Hepatocyte (in vitro differentiated cells): ENCODE measurements around the gene CACNA2D1. TPM values are rescaled to one million over a fixed set of nuclear protein-coding genes. Genes with fewer than 3 reads are reported as not detected.

ENCODE experiments used
- DNase-seq: peaks from one replicate; pipeline ENCODE4 v3.0.0-alpha.2; 2016; ENCODE audit warnings: low spot score
- H2AFZ ChIP-seq: fragments of 200-600 bp; sonication (generic); 2 replicates; pipeline ENCODE4 v1.6.0; 2016; ENCODE audit warnings: antibody characterized with exemption, mild to moderate bottlenecking
- H3K27ac ChIP-seq: fragments of 200-600 bp; sonication (generic); 2 replicates; pipeline ENCODE4 v1.5.1; 2016; ENCODE audit warnings: mild to moderate bottlenecking
- H3K27me3 ChIP-seq: fragments of 200-600 bp; sonication (generic); 2 replicates; pipeline ENCODE4 v1.6.1; 2016
- H3K36me3 ChIP-seq: fragments of 200-600 bp; sonication (generic); replicated peaks from 2 replicates; pipeline ENCODE4 v1.5.1; 2016; ENCODE audit warnings: low read depth; ENCODE audit not compliant: insufficient read depth
- H3K4me1 ChIP-seq: fragments of 200-600 bp; sonication (generic); 2 replicates; pipeline ENCODE4 v1.5.1; 2016; ENCODE audit warnings: mild to moderate bottlenecking, moderate library complexity; ENCODE audit not compliant: insufficient read depth
- H3K4me2 ChIP-seq: fragments of 200-600 bp; sonication (generic); 2 replicates; pipeline ENCODE4 v1.6.0; 2016
- H3K4me3 ChIP-seq: fragments of 200-600 bp; sonication (generic); 2 replicates; pipeline ENCODE4 v1.5.1; 2016; ENCODE audit warnings: mild to moderate bottlenecking
- H3K79me2 ChIP-seq: fragments of 200-600 bp; sonication (generic); 2 replicates; pipeline ENCODE4 v1.6.0; 2017; ENCODE audit warnings: mild to moderate bottlenecking
- H3K9me2 ChIP-seq: fragments of 200-600 bp; sonication (generic); replicated peaks from 2 replicates; pipeline ENCODE4 v1.6.0; 2017; ENCODE audit warnings: mild to moderate bottlenecking; ENCODE audit not compliant: insufficient read depth
- H3K9me3 ChIP-seq: fragments of 200-600 bp; sonication (generic); 2 replicates; pipeline ENCODE4 v1.5.1; 2016; ENCODE audit warnings: low read depth, mild to moderate bottlenecking
- H4K20me1 ChIP-seq: fragments of 200-600 bp; sonication (generic); 2 replicates; pipeline ENCODE4 v1.6.0; 2016; ENCODE audit warnings: mild to moderate bottlenecking; ENCODE audit not compliant: insufficient read depth, poor library complexity, severe bottlenecking
- CTCF ChIP-seq: fragments of 200-600 bp; sonication (generic); IDR thresholded peaks from 2 replicates; pipeline ENCODE4 v1.5.1; 2016; ENCODE audit warnings: antibody characterized with exemption, mild to moderate bottlenecking; ENCODE audit not compliant: poor library complexity
- EZH2 ChIP-seq: fragments of 200-600 bp; sonication (generic); IDR thresholded peaks from 2 replicates; pipeline ENCODE4 v1.6.1; 2016; ENCODE audit warnings: antibody characterized with exemption, mild to moderate bottlenecking, borderline replicate concordance
- EZH2phosphoT487 ChIP-seq: fragments of 200-600 bp; sonication (generic); IDR thresholded peaks from one replicate; pipeline ENCODE4 v1.6.1; 2018; ENCODE audit warnings: antibody characterized with exemption, mild to moderate bottlenecking, low read depth, moderate library complexity; ENCODE audit not compliant: unreplicated experiment, severe bottlenecking
- WGBS: methylation state at CpG from one replicate; pipeline ENCODE4 v1.1.6; 2016; ENCODE audit warnings: low lambda C conversion rate; ENCODE audit errors: missing lambda C conversion rate; 5-methylcytosine and 5-hydroxymethylcytosine counted together
- polyA plus RNA-seq: library from polyadenylated mRNA; unstranded; fragments of >200 nt; fragmentation: Nextera tagmentation; extraction: Ambion mirVana; gene quantifications from 2 replicates; pipeline ENCODE4 v1.2.1, GENCODE V29; 2016
- total RNA-seq: library from RNA; depleted of rRNA; stranded (reverse); fragments of >200 nt; gene quantifications from 2 replicates; pipeline ENCODE4 v1.2.3, GENCODE V29; 2014

The CACNA2D1 gene
- total and polyA plus RNA-seq, 2 experiments from 2014 or later = 3.1 to 18.9 TPM

- H3K79me2 ChIP-seq = no peaks in the 10 kb centered on the region
- H3K36me3 ChIP-seq = no peaks in the 10 kb centered on the region
- no peak for TF ChIP-seq CTCF
- TF ChIP-seq EZH2phosphoT487 = no peak
- TF ChIP-seq EZH2 = no peak
- H2AFZ ChIP-seq = no peak overlapping the region
- no peak overlapping the region for H3K4me3 ChIP-seq
- no peaks in the 10 kb centered on the region for H3K4me1 ChIP-seq
- H4K20me1 ChIP-seq = no peaks in the 10 kb centered on the region
- H3K27ac ChIP-seq = no peak overlapping the region
- H3K9me2 ChIP-seq = no peaks in the 10 kb centered on the region
- no peaks in the 10 kb centered on the region for H3K27me3 ChIP-seq
- H3K4me2 ChIP-seq = no peak overlapping the region
- no peak for DNase-seq
- 91% methylated on average over 2 of the region's 2 CpGs for WGBS
- no peaks in the 10 kb centered on the region for H3K9me3 ChIP-seq
Measured at GRCh38 chr7:82335001-82335400, 108.6 kb downstream of the CACNA2D1 start.

DNA sequence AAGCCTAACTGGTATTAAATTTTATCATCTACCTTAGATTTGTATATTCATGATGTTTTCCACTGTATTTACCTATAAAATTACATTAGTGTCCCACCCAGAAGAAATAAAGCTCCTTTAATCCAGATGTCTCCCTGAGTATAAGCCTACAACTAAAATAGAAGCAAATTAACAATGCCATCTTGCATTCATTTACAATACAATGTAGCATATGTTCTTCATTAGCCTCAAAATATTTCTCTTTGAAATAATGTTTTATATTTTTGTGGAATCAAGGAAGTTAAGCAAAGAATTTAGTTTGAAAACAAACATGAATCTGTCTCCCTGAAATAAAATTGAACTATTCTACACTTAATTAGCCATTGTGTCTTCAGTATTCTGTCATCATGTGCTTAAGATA, 112.3 kb downstream of the CACNA2D1 start:
- H3K27me3 ChIP-seq = no peaks in the 10 kb centered on the region
- H3K9me3 ChIP-seq = no peaks in the 10 kb centered on the region
- H3K4me3 ChIP-seq = no peak overlapping the region
- no peak overlapping the region for H3K27ac ChIP-seq
- H3K36me3 ChIP-seq = no peaks in the 10 kb centered on the region
- no peak overlapping the region for H3K4me2 ChIP-seq
- H3K79me2 ChIP-seq = no peaks in the 10 kb centered on the region
- DNase-seq = no peak
- no peaks in the 10 kb centered on the region for H3K4me1 ChIP-seq
- no peaks in the 10 kb centered on the region for H4K20me1 ChIP-seq
- no peak overlapping the region for H2AFZ ChIP-seq
- H3K9me2 ChIP-seq = no peaks in the 10 kb centered on the region
- TF ChIP-seq EZH2 = no peak
- TF ChIP-seq CTCF = no peak
- TF ChIP-seq EZH2phosphoT487 = no peak

DNA sequence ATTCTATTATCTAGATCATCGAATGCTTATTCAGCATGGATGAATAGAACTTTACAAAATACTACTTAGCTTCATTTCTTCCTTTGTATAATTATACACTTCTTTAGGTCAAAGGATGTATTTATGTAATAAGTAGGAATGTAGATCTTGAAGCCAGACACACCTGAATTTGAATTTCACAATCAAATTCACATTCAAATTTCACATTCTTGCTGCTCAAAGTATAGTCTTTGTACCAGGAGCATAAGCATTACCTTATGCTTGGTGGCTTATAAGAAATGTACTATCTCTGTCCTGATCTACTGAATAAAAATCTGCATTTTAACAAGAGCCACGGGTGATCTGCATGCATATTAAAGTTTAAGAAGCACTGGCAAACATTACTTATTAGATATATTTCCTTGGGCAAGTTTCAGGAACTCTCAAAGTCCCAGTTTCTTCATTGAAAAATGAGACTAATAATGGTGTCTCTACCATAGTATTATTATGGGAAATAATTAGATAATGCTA, 112.8 kb downstream of the CACNA2D1 start:
- H3K4me3 ChIP-seq = no peak overlapping the region
- H3K9me2 ChIP-seq = no peaks in the 10 kb centered on the region
- H3K4me2 ChIP-seq = no peak overlapping the region
- no peaks in the 10 kb centered on the region for H3K4me1 ChIP-seq
- no peak overlapping the region for H3K27ac ChIP-seq
- no peak overlapping the region for H2AFZ ChIP-seq
- H4K20me1 ChIP-seq = no peaks in the 10 kb centered on the region
- H3K79me2 ChIP-seq = no peaks in the 10 kb centered on the region
- TF ChIP-seq EZH2 (no peak), EZH2phosphoT487 (no peak), CTCF (no peak)
- no peaks in the 10 kb centered on the region for H3K36me3 ChIP-seq
- DNase-seq = no peak
- WGBS = 77% methylated on average over 2 of the region's 2 CpGs
- H3K9me3 ChIP-seq = no peaks in the 10 kb centered on the region
- no peaks in the 10 kb centered on the region for H3K27me3 ChIP-seq

DNA sequence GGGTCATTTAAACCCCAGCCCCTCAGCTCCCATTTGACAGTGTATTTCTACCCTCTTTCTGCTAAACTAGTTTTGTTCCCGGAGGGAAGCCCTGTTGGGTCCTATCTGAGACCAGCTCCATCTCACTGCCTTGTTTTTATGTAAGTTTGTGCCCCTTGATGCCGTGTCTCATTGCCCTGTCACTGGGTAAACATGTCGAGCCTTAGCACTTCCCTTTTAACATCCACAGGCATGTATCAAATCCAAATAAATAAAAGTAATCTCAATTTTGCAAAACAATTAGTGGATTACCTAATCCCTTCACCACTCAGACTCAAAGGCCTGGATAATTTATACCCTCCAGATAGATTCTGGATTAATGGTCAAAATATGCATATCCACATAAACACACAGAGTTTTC, 115.7 kb downstream of the CACNA2D1 start:
- WGBS = 85% methylated on average over 3 of the region's 3 CpGs
- Histone ChIP-seq H3K4me1 (no peaks in the 10 kb centered on the region), H3K9me3 (no peaks in the 10 kb centered on the region), H3K79me2 (no peaks in the 10 kb centered on the region), H3K36me3 (no peaks in the 10 kb centered on the region), H3K27ac (no peak overlapping the region), H3K4me3 (no peak overlapping the region), H3K4me2 (no peak overlapping the region), H3K9me2 (no peaks in the 10 kb centered on the region), H2AFZ (no peak overlapping the region), H3K27me3 (no peaks in the 10 kb centered on the region), H4K20me1 (no peaks in the 10 kb centered on the region)
- TF ChIP-seq EZH2 (no peak), EZH2phosphoT487 (no peak)
- DNase-seq = no peak
